Gastrocnemius medialis (tissue), 4 donors: ENCODE data around the gene MAP3K7.

Experiments used
- CTCF ChIP-seq, 5 experiments: fragments of 450-650 bp in 3 of 5; fragments of 200-600 bp in 2 of 5; sonication (generic) in 2 of 5; IDR thresholded peaks in 4 of 5; conservative IDR thresholded peaks in 1 of 5; 1 replicate in 4 of 5; 2 replicates in 1 of 5; pipeline ENCODE4 v1.5.1; 2016 to 2019; ENCODE audit warnings: antibody characterized with exemption in 5 of 5, mild to moderate bottlenecking in 3 of 5, moderate library complexity in 3 of 5
- POLR2A ChIP-seq, 2 donors: fragments of 450-650 bp; IDR thresholded peaks; one replicate each; pipeline ENCODE4 v1.6.1; 2017; ENCODE audit warnings: antibody characterized with exemption in 2 of 2, mild to moderate bottlenecking in 2 of 2, moderate library complexity in 2 of 2

DNA sequence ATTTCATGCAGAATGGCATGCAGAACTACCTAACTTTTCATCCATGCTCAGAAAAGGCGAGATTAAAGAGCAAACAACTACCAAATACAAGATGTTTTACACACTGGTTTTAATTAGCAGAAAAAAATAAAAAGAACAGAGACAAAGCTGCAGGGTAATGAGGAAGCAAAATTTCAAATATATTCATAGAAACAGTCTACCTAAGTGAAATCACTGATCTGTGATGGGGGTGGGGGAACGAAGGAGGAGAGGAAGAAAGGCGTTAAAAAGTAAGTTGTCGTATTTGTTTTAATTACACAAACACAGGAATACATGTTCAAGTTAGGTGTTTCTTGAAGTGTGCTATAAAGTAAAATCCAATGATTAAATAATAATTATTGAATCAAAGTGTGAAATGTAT, 42.1 kb downstream of the MAP3K7 start:
- TF ChIP-seq CTCF (IDR thresholded peaks at IDR 0.05 in 4 of 5, conservative IDR thresholded peaks at IDR 0.05 in 1 of 5) = no peak
- TF ChIP-seq POLR2A (IDR thresholded peaks at IDR 0.05) = no peak
